IPS-18a (cell line): ENCODE measurements around the gene PRKCSH.
"Not testable (repeated sequence)": the region's sequence is repeated elsewhere in the genome, so short reads cannot be mapped to it uniquely, and the experiment has no call there.

Experiments used
- H3K27ac ChIP-seq: one replicate; pipeline ENCODE4 v1.5.1; 2013; ENCODE audit warnings: low read length
- H3K27me3 ChIP-seq: one replicate; pipeline ENCODE4 v1.6.1; 2013; ENCODE audit warnings: mild to moderate bottlenecking, low read length; ENCODE audit not compliant: control insufficient read depth, insufficient read depth
- H3K36me3 ChIP-seq: one replicate; pipeline ENCODE4 v1.6.1; 2013; ENCODE audit warnings: low read depth, low read length; ENCODE audit not compliant: control insufficient read depth
- H3K4me1 ChIP-seq: one replicate; pipeline ENCODE4 v1.6.1; 2013; ENCODE audit warnings: low read depth, low read length; ENCODE audit not compliant: control insufficient read depth
- H3K4me3 ChIP-seq: one replicate; pipeline ENCODE4 v1.5.1; 2013; ENCODE audit warnings: low read length
- H3K9ac ChIP-seq: one replicate; pipeline ENCODE4 v1.6.1; 2013; ENCODE audit warnings: mild to moderate bottlenecking, low read length, moderate library complexity
- H3K9me3 ChIP-seq: one replicate; pipeline ENCODE4 v1.6.1; 2013; ENCODE audit warnings: low read depth, low read length; ENCODE audit not compliant: control insufficient read depth

The PRKCSH gene

GRCh38 chr19:11465600-11465999 lies 30.2 kb downstream of the PRKCSH start:
- Histone ChIP-seq H3K9ac (no peak overlapping the region), H3K9me3 (no peaks in the 10 kb centered on the region), H3K4me1 (peaks cover 4% of the 10 kb centered on the region), H3K4me3 (no peak overlapping the region), H3K27ac (no peak overlapping the region), H3K27me3 (no peaks in the 10 kb centered on the region), H3K36me3 (no peaks in the 10 kb centered on the region)

GRCh38 chr19:11468266-11468845 lies 32.9 kb downstream of the PRKCSH start:
- not testable (repeated sequence) for H3K4me1 ChIP-seq, H3K27ac ChIP-seq, H3K4me3 ChIP-seq, H3K9ac ChIP-seq, H3K27me3 ChIP-seq, H3K36me3 ChIP-seq, H3K9me3 ChIP-seq

- H3K27me3 ChIP-seq, result peaks cover 2% of the 10 kb centered on the region
- no peaks in the 10 kb centered on the region for H3K9me3 ChIP-seq
- no peak overlapping the region for H3K4me3 ChIP-seq
- H3K36me3 ChIP-seq, result no peaks in the 10 kb centered on the region
- no peaks in the 10 kb centered on the region for H3K4me1 ChIP-seq
- no peak overlapping the region for H3K9ac ChIP-seq
- no peak overlapping the region for H3K27ac ChIP-seq
These were observed 38.3 kb downstream of the PRKCSH start for GRCh38 chr19:11473725-11474124.

GRCh38 chr19:11475343-11475742 lies 39.9 kb downstream of the PRKCSH start:
- not testable (repeated sequence) for H3K4me1 ChIP-seq, H3K27ac ChIP-seq, H3K9me3 ChIP-seq, H3K4me3 ChIP-seq, H3K36me3 ChIP-seq, H3K9ac ChIP-seq
- peaks cover 15% of the 10 kb centered on the region for H3K27me3 ChIP-seq

GRCh38 chr19:11475861-11476260 lies 40.4 kb downstream of the PRKCSH start:
- H3K27me3 ChIP-seq, result peaks cover 21% of the 10 kb centered on the region
- no peaks in the 10 kb centered on the region for H3K9me3 ChIP-seq
- no peak overlapping the region for H3K9ac ChIP-seq
- no peaks in the 10 kb centered on the region for H3K36me3 ChIP-seq
- H3K4me3 ChIP-seq, result no peak overlapping the region
- no peak overlapping the region for H3K27ac ChIP-seq
- H3K4me1 ChIP-seq, result no peaks in the 10 kb centered on the region

DNA sequence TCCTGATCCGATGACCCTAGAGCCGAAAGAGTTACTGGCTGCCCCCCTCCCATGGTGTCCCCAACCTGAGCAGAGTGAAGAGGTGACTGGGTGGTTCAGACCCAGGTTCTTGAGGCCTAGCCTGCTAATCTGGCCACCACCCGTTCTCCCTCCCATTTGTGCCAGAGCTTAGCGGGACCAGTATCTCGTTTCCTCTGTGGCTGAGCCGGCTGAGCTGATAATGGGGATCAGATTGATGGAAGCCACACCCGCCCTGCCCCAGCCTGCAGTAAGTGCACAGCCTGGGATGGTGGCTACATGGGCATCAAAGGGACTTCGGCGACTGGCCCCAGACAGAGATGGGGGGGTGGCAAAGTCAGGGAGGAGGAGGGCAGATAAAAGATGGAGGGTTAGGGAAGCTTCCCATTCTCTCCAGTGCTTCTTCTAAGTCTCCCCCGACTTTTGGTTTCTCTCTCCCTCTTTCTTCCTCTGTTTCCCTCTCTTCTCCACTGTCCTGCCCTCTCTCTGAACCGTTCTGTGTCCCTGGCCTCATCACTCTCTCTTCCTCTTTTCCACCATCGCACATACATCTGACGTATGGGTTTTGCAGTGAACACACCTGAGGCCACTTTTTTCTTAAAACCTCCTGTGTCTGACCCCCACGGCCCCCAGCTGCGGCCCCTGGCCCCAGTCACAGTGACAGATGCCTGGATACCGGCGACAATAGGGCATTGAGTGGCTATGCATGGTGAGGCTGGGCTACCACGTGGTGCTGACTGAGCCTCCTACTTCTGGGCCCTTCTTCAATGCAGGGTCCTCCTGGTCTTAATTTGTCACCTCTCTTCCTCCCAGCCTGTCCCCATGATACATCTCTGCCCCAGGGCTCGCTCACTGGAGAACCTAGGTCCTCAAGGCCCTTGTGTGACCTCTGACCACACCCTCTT lies 43.0 kb downstream of the PRKCSH start:
- H3K4me3 ChIP-seq, result peak overlapping the region; percentile 43
- no peak overlapping the region for H3K9ac ChIP-seq
- H3K27me3 ChIP-seq, result peaks cover 34% of the 10 kb centered on the region
- no peak overlapping the region for H3K27ac ChIP-seq
- H3K36me3 ChIP-seq, result no peaks in the 10 kb centered on the region
- no peaks in the 10 kb centered on the region for H3K4me1 ChIP-seq
- no peaks in the 10 kb centered on the region for H3K9me3 ChIP-seq

DNA sequence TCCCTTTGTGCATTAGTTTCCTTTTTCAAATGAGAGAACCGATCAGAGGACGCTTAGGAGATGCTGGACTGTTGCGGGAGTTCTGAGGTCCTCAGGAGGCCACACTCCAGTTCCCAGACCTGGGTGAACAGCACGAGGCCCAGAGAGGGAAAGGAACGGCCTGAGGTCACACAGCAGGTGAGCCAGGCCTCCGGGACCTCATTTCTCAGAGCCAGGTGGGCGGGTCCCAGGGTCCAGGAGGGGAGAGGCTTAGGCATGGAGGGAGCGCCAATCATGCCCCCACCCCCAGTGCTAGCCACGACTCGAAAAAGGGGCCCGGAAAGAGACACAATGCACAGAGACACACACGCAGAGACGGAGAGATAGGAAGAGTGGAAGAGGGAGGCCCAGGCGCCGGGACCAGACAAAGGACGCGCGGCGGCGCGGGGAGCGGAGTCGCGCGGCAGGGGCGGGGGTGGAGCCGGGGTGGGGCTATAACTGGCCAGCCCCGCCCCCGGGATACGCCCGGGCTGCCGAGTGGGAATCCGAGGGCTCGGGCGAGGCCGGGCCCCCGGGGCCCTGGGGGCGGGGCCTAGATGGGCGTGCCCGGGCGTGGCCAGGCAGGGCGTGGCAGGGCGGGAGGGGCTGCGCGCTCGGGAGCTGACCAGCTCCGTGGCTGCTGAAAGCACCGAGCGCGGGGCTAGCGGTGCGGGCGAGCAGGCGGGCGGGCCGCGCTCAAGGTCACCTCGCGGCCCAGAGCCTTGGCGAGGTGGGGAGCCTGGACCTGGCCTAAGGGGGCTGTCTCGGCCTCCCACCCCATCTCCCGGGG lies 43.9 kb downstream of the PRKCSH start:
- Histone ChIP-seq H3K27ac (no peak overlapping the region), H3K9me3 (no peaks in the 10 kb centered on the region), H3K4me1 (no peaks in the 10 kb centered on the region), H3K27me3 (peaks cover 34% of the 10 kb centered on the region), H3K36me3 (no peaks in the 10 kb centered on the region), H3K4me3 (peak overlapping the region; percentile 43), H3K9ac (no peak overlapping the region)

DNA sequence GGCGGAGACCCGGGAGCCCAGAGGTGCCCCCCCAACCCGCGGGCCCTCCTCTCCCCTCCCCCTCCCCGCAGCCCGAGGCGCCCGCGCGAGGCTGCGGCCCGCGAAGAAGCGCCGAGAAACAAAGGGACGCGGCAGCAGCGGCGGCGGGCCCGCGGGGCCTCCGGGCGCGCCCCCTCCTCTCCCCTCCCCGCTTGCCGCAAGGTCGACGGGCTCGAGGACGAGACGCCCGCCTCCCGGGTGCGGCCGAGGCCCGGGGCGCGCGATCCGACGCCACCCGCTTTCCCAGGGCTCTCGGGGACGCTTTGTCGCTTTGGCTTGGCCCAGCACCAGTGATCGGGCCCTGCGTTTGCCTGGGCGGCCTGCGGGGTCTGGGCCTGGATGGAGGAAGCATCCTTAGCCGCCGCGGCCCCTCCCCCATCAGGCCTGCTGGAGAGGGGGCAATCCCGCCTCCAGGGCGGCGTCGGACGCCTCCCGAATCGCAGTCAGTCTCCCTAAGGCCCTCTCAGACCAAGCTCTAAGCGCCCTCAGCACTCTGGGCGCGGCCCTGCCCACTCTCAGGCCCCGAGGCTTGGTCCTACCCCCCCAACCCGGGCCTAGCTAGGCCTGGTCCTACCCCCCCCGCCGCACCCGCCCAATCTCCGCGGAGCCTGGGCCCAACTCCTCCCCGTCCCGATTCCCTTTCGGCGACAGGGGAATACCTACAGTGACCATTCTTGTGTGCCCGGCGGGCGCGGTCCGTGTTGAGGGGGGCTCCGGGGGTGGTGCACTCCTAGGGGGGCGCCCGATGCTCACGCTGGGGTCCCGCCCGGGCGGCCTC lies 44.7 kb downstream of the PRKCSH start:
- Histone ChIP-seq H3K27me3 (peaks cover 34% of the 10 kb centered on the region), H3K36me3 (no peaks in the 10 kb centered on the region), H3K27ac (no peak overlapping the region), H3K4me1 (no peaks in the 10 kb centered on the region), H3K9me3 (no peaks in the 10 kb centered on the region), H3K9ac (no peak overlapping the region), H3K4me3 (no peak overlapping the region)

- no peak within 1 kb of the TSS for H3K27ac ChIP-seq
- no peak within 1 kb of the TSS for H3K9ac ChIP-seq
- no peaks in the 10 kb centered on the region for H3K36me3 ChIP-seq
- H3K4me1 ChIP-seq, result no peaks in the 10 kb centered on the region
- H3K9me3 ChIP-seq, result no peaks in the 10 kb centered on the region
- peaks cover 34% of the 10 kb centered on the region for H3K27me3 ChIP-seq
- no peak within 1 kb of the TSS for H3K4me3 ChIP-seq
These were observed 45.5 kb downstream of the PRKCSH start, which contains the start of gene ELAVL3 for GRCh38 chr19:11480715-11481533. ELAVL3 (minus strand) TSS chr19:11481046; CDS start chr19:11480608, 438 bp downstream.

DNA sequence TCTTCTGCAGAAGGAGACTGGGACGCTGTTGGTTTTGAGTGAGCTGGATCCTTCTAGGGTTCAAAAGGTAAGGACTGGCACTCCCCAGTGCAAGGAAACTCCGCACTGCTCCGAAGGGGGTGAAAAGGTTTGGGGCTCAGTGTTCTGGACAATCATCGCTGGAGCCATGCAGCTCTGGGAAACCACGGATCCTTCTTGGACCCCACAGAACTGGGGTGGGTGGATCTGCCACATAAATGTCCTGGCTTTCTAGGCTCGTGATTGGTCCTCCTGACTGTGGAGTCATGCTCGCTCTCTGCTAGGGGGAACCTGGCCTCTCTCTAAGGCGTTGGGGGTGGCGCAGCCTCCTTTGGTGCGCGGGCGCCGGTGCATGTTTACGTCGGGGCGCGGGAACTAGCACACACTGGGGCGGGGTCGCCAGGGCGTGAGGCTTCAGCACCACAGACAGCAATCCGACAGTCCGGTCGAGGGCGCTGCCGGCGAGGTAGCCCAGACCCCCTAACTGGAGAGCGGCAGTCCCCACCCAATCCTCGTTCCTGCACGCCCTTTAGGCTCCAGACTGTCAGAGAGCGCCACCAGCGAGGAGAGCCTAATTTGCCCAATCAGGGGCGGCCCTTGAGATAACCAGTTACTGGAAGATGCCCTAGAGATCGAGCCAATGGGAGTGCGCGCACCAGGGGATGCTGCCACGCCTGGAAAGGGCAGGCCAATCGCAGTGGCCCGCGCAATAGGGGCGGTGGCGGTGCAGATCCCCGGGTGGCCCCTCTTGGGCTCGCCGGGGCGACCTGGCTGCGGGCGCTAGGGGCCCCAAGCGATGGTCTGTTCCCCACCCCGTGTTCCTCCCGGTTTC lies 46.3 kb downstream of the PRKCSH start:
- peak overlapping the region; percentile 42 for H3K4me3 ChIP-seq
- H3K27ac ChIP-seq, result no peak overlapping the region
- H3K9me3 ChIP-seq, result no peaks in the 10 kb centered on the region
- H3K27me3 ChIP-seq, result peaks cover 34% of the 10 kb centered on the region
- no peaks in the 10 kb centered on the region for H3K4me1 ChIP-seq
- H3K9ac ChIP-seq, result no peak overlapping the region
- no peaks in the 10 kb centered on the region for H3K36me3 ChIP-seq
